GM12865 (cell line): ENCODE results near the gene CENPK.

Source experiments
- DNase-seq: peaks from one replicate; pipeline ENCODE4 v3.0.0; 2010; ENCODE audit warnings: low read depth
- H3K4me3 ChIP-seq: 2 replicates; pipeline ENCODE4 v1.5.1; 2011; ENCODE audit warnings: mild to moderate bottlenecking, low read depth, low read length, control low read depth
- TF ChIP-seq, protein P1 (sequence below): IDR thresholded peaks from 2 replicates; pipeline ENCODE4 v1.5.1; 2011; ENCODE audit warnings: low read length, control low read depth, low read depth, inconsistent platforms; ENCODE audit not compliant: insufficient read depth; ENCODE audit errors: missing control alignments

Gene CENPK

DNA sequence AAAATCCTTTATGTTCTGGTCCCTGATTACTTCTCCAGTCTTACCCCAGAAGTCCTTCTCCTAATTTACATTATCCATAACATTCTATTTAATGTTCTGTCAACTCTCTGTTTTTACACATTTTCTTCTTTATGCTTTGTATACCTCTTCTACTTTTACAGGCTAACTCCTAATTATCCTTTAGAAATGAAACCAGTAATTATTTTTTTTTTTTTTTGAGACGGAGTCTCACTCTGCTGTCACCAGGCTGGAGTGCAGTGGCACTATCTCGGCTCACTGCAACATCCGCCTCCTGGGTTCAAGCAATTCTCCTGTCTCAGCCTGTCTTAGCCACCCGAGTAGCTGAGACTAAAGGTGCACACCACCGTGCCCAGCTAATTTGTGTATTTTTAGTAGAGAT is 9.0 kb downstream of the CENPK start:
- no peak overlapping the region for H3K4me3 ChIP-seq
- TF ChIP-seq, protein P1, sequence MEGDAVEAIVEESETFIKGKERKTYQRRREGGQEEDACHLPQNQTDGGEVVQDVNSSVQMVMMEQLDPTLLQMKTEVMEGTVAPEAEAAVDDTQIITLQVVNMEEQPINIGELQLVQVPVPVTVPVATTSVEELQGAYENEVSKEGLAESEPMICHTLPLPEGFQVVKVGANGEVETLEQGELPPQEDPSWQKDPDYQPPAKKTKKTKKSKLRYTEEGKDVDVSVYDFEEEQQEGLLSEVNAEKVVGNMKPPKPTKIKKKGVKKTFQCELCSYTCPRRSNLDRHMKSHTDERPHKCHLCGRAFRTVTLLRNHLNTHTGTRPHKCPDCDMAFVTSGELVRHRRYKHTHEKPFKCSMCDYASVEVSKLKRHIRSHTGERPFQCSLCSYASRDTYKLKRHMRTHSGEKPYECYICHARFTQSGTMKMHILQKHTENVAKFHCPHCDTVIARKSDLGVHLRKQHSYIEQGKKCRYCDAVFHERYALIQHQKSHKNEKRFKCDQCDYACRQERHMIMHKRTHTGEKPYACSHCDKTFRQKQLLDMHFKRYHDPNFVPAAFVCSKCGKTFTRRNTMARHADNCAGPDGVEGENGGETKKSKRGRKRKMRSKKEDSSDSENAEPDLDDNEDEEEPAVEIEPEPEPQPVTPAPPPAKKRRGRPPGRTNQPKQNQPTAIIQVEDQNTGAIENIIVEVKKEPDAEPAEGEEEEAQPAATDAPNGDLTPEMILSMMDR, result no peak
- DNase-seq, result no peak

DNA sequence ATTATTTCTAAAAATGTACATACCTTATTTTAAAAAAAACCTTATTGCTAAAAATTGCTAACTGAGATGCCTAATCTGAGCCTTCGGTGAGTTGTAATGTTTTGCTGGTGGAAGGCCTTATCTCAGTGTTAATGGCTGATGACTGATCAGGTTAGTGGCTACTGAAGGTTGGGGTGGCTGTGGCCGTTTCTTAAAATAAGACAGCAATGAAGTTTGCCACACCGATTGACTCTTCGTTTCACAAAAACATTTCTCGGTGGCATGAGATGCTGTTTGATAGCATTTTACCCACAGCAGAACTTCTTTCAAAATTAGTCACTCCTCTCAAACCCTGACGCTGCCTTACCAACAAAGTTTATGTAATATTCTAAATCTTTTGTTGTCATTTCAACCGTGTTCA is 14.7 kb downstream of the CENPK start:
- H3K4me3 ChIP-seq, result no peak overlapping the region
- DNase-seq, result no peak
- TF ChIP-seq, protein P1, result no peak

DNA sequence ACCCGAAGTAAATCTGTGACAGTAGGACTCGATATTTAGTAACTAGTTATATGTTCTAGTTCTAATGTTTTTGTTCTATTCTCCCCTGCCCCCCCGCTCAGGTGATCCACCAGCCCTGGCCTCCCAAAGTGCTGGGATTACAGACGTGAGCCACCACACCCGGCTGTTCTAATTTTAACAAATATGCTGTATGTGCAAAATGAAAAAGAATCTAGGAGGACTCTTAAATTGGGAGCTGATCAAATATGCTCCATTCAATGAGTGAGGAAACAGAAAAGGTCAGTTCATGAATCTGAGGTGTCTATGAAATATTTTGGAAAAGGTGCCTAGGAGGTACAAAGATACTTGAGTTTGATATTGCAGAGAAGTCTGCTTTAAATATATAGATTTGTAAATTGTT is 16.8 kb downstream of the CENPK start:
- TF ChIP-seq, protein P1, result no peak
- DNase-seq, result no peak
- no peak overlapping the region for H3K4me3 ChIP-seq

DNA sequence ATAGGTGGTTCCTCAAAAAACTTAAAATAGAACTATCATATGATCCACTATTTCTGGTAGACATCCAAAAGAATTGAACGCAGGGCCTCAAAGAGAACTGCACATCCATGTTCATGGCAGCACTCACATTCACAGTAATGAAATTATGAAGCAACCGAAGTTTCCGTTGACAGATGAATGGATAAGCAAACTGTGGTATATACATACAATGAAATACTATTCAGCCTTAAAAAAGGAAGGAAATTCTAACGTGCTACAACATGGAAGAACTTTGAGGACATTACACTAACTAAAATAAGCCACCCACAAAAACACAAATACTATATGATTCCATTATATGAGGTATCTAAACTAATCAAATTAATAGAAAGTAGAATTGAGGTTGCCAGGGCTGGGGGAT is 18.5 kb downstream of the CENPK start:
- H3K4me3 ChIP-seq, result no peak overlapping the region
- TF ChIP-seq, protein P1, result no peak

DNA sequence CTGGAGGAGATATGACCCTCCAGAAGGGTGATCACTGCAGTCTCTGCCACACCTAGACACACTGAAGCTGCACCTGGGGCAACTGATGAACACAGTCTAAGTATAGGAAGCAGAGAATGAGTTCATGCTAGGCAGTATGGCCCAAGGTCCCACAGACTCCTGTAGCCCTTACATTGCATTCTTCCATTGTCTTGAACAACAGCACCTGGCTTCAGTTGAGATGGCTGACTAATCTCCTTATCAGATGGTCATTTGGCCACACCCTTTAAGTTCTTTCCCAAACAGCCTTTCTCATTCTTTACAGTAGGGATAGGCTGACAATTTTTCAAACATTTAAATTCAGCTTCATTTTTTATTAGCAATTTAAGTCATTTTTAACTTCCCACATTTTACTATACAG is 23.1 kb downstream of the CENPK start:
- no peak for DNase-seq
- H3K4me3 ChIP-seq, result no peak overlapping the region
- TF ChIP-seq, protein P1, result no peak

More for the DNA sequence above, 18.5 kb downstream of the CENPK start:
- no peak for DNase-seq

DNA sequence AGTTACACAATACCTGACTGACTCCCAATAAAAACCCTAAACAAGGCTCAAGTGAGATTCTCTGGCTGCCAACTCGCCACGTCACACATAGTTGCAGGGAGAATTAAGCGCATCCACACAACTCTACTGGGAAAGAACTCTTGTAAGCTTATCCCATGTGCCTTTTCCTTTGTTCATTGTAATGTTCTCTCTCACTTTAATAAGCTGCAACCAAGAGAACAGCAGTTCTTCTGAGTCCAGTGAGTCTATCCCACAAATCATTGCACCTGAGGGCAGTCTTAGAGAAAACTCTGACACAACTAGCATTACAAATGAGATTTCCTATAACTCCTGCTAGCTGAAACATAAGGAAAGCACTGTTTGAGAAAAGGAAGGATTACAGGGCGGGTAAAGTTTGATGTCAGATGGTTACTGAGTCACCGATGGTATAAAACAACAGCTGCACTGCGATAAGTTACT is 27.4 kb downstream of the CENPK start:
- H3K4me3 ChIP-seq, result no peak overlapping the region
- no peak for DNase-seq
- TF ChIP-seq, protein P1, result no peak

DNA sequence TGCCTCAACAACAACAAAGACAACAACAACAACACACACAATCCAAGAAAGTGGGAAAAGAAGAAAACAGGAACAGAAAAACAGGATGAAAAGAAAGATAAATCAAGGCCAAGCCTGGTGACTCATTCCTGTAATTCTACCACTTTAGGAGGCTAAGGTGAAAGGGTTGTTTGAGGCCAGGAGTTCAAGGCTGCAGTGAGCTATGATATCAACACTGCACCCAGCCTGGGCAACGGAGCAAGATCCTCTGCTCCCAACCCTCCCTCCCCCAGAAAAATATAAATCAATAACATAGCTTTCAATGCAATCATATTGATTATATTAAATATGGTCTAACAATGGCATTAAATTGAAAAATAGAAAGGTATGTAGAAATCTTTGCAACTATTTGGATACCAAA is 32.1 kb downstream of the CENPK start:
- TF ChIP-seq, protein P1, result no peak

More for the DNA sequence above, 32.1 kb downstream of the CENPK start:
- H3K4me3 ChIP-seq, result no peak overlapping the region
- DNase-seq, result no peak
